Astrocyte of the cerebellum (primary cell): Measurements from ENCODE around the gene ARHGEF10L.

Source experiments
- DNase-seq: peaks from one replicate; pipeline ENCODE4 v3.0.0-alpha.2; 2011; ENCODE audit warnings: low read depth
- H3K4me3 ChIP-seq: 2 replicates; pipeline ENCODE4 v1.5.1; 2011; ENCODE audit warnings: mild to moderate bottlenecking, low read depth, low read length, moderate library complexity
- in situ Hi-C: cut with HindIII; loops from 2 replicates; pipeline ENCODE4 v1.10.0; 2017; ENCODE audit warnings: low sequenced_read_pairs
- TF ChIP-seq, protein P1 (sequence below): IDR thresholded peaks from 2 replicates; pipeline ENCODE4 v1.5.1; 2012; ENCODE audit warnings: low read length, low read depth, moderate library complexity, mild to moderate bottlenecking; ENCODE audit errors: missing control alignments

The ARHGEF10L gene

DNA sequence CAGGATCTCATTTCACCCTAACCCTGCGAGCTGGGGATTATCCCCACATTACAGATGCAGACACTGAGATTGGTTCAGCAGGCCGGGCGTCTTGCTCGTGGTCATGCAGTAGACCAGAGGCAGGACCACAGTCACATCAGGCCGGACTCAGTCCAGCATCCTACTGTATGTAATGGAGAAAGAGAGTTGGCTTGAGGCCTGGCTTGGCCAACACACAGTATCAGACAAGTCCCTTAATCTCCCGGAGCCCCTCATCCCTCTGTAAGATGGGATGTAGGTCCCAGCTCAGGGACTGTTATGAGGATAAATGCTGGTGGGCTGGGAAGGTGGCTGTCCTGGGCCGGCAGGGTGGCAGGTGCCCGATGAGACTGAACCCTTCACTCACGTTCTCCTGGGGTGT is 149.5 kb downstream of the ARHGEF10L start:
- in situ Hi-C loops = no loop called here
- no peak for DNase-seq
- H3K4me3 ChIP-seq = no peak overlapping the region
- TF ChIP-seq, protein P1, sequence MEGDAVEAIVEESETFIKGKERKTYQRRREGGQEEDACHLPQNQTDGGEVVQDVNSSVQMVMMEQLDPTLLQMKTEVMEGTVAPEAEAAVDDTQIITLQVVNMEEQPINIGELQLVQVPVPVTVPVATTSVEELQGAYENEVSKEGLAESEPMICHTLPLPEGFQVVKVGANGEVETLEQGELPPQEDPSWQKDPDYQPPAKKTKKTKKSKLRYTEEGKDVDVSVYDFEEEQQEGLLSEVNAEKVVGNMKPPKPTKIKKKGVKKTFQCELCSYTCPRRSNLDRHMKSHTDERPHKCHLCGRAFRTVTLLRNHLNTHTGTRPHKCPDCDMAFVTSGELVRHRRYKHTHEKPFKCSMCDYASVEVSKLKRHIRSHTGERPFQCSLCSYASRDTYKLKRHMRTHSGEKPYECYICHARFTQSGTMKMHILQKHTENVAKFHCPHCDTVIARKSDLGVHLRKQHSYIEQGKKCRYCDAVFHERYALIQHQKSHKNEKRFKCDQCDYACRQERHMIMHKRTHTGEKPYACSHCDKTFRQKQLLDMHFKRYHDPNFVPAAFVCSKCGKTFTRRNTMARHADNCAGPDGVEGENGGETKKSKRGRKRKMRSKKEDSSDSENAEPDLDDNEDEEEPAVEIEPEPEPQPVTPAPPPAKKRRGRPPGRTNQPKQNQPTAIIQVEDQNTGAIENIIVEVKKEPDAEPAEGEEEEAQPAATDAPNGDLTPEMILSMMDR = no peak

DNA sequence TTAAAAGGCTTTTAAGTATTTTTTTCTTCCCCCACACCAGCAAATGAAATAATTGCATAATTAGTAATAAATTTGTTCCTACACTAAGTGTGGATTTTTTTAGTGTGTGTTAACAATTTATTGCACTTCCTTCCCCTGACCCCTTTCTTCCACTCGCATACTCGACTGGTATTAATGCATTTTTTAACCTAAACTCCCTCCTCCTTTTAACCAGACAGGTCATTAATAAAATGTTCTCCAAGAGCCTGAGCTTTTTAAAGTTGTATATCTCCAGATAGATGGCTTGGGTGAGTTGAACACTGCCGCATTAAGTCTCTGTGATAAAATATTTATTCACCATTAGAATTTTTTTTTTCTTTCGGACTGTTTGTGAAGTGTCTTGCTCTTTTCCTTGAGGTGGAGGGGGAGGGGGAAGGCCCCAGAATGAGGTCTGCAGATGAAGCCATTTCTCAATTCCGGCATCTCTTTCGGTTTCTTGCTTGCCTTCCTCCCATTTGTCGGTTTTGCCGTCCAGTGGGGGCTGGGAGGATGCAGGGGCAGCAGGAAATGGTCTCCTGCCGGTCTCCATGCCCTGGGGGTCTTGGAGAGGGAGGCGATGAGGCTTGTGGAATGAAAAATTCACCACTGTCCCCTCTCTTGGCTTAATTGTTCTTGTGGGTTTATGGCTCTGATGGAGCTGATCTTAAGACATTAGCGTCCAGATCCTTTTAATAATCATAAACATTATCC is 151.6 kb downstream of the ARHGEF10L start:
- in situ Hi-C loops = no loop called here
- no peak overlapping the region for H3K4me3 ChIP-seq

DNA sequence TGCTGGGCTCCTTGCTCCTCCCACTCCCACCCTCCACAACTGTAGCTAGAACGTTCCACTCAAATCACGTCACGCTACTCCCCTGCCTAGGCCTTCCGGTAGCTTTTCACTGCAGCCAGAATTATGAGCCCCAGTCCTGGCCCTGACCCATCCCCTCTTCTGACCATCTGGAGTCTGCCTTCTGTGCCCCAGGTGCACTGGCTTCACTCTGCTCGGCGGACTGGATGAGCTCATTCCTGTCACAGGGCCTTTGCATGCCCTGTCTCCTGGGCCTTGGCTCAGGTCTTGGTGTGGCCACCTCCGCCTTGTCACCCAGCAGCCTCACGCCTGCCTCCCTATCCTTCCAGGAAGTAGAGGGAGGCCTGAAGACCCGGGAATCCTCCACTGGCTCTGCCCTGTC is 153.1 kb downstream of the ARHGEF10L start:
- no peak overlapping the region for H3K4me3 ChIP-seq
- no peak for DNase-seq
- TF ChIP-seq, protein P1 = no peak
- in situ Hi-C loops = no loop called here

More for the DNA sequence above, 151.6 kb downstream of the ARHGEF10L start:
- TF ChIP-seq, protein P1 = no peak
- no peak for DNase-seq

DNA sequence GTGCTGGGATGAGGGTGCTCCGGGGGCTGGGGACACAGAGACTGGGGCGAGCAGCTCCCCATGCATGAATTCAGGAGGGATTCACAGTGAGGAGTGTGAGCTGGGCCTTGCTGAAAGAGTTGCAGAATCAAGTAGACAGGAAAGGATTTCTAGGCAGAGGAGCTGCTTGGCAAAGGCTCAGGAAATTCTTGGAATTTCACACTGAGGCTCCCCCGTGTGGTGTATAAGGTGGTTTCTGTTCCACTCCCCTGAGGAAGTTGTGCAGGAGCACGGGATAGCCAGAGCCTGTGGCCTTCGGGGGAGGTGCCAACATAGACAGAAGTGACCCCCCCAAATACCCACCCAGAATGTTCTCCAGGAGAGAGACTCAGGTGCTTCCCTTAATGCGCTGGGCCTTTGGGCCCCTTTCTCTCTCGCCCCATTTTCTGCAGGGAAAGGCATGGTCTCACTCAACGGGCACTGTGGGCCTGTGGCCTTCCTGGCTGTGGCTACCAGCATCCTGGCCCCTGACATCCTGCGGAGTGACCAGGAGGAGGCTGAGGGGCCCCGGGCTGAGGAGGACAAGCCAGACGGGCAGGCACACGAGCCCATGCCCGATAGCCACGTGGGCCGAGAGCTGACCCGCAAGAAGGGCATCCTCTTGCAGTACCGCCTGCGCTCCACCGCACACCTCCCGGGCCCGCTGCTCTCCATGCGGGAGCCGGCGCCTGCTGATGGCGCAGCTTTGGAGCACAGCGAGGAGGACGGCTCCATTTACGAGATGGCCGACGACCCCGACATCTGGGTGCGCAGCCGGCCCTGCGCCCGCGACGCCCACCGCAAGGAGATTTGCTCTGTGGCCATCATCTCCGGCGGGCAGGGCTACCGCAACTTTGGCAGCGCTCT is 157.2 kb downstream of the ARHGEF10L start:
- peak; percentile 76 for DNase-seq
- in situ Hi-C loops = no loop called here

DNA sequence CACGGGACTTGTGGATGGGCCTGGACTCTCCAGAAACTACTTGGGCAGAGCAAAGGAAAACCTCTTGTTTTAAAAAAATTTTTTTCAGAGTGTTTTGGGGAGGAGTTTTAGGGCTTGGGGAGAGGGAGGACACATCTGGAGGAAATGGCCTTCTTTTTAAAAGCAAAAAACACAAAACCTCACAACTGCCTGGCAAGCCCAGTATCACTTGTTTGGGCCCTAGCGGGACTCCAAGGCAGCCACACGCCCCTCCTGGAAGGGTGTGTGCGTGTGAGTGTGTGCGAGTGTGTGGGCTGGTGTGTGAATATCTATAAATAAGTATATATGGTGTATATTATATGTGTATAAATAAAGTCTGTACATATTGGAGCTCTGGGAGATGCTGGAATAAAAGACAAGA is 158.0 kb downstream of the ARHGEF10L start:
- no peak overlapping the region for H3K4me3 ChIP-seq
- no peak for DNase-seq
- TF ChIP-seq, protein P1 = no peak
- in situ Hi-C loops = no loop called here

More for the DNA sequence above, 157.2 kb downstream of the ARHGEF10L start:
- TF ChIP-seq, protein P1 = peak; percentile 66
- H3K4me3 ChIP-seq = no peak overlapping the region

DNA sequence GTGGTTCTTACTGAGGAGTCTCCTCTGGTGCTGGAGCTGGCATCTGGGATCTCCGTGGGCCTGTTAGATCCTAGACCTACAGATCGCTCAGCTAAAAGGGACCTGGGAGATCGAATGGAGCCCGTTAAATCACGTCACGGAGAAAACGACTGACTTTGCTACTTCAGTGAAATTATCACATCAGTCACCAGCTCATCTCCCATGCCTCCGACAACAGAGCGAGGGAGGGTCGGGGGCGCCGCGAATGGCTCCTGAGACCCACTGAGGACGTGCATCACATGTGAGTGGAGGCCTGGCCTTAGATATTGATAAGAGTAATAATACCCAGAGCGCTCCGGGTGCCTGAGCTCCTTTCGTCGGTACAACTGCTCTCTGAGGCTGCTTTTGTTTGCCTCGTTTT is 160.1 kb downstream of the ARHGEF10L start:
- in situ Hi-C loops = no loop called here
- no peak for DNase-seq
- no peak overlapping the region for H3K4me3 ChIP-seq
- TF ChIP-seq, protein P1 = no peak
